HepG2 (cell line): ENCODE measurements around the gene ZNF853. TPM values are rescaled to one million over a fixed set of nuclear protein-coding genes. Genes with fewer than 3 reads are reported as not detected.

Source experiments
- CHD2 ChIP-seq: IDR thresholded peaks from 2 replicates; pipeline ENCODE4 v1.6.1; 2011; ENCODE audit warnings: low read depth, low read length, improper control_type of control experiment
- EHMT2 ChIP-seq: fragments of 200-600 bp; sonication (generic); IDR thresholded peaks from 2 replicates; pipeline ENCODE4 v1.7.0; 2017; ENCODE audit warnings: antibody characterized with exemption, low read depth, low read length, borderline replicate concordance
- KDM5A ChIP-seq: fragments of 200-600 bp; sonication (generic); IDR thresholded peaks from 2 replicates; pipeline ENCODE4 v1.7.0; 2018; ENCODE audit warnings: antibody characterized with exemption, mild to moderate bottlenecking, low read length, borderline replicate concordance
- PAWR ChIP-seq: sonication (generic); formaldehyde crosslinking; IDR thresholded peaks from 2 replicates; pipeline ENCODE4 v1.4.0; 2020; ENCODE audit warnings: missing genetic modification reagents, mild to moderate bottlenecking, borderline replicate concordance
- PPARG ChIP-seq: conservative IDR thresholded peaks from 2 replicates; pipeline ENCODE4 v1.6.1; 2016; ENCODE audit warnings: missing biosample characterization, missing genetic modification reagents
- SAFB2 ChIP-seq: sonication (generic); formaldehyde crosslinking; IDR thresholded peaks from 2 replicates; pipeline ENCODE4 v1.5.1; 2020; ENCODE audit warnings: missing genetic modification reagents, low read depth, mild to moderate bottlenecking, borderline replicate concordance
- TCF12 ChIP-seq, 2 experiments: fragments of 450-650 bp in 1 of 2; sonication (generic) in 1 of 2; formaldehyde crosslinking in 1 of 2; IDR thresholded peaks; 2 replicates each; pipeline versions ENCODE4 v1.6.1 to v1.8.0; 2017 to 2022; ENCODE audit warnings: antibody characterized with exemption in 1 of 2, mild to moderate bottlenecking in 1 of 2, missing genetic modification reagents in 1 of 2, moderate library complexity in 1 of 2
- TFE3 ChIP-seq: IDR thresholded peaks from 2 replicates; pipeline ENCODE4 v1.6.1; 2016
- UBTF ChIP-seq: sonication (generic); formaldehyde crosslinking; IDR thresholded peaks from 2 replicates; pipeline ENCODE4 v1.4.0; 2020; ENCODE audit warnings: mild to moderate bottlenecking, missing genetic modification reagents
- ZBTB40 ChIP-seq, 2 experiments: fragments of 450-650 bp in 1 of 2; sonication (generic) in 1 of 2; formaldehyde crosslinking in 1 of 2; IDR thresholded peaks; 2 replicates each; pipeline versions ENCODE4 v1.6.1 to v1.8.0; 2016 to 2022; ENCODE audit warnings: antibody characterized with exemption in 1 of 2, mild to moderate bottlenecking in 1 of 2, missing genetic modification reagents in 1 of 2
- ZNF20 ChIP-seq: sonication (generic); formaldehyde crosslinking; IDR thresholded peaks from 2 replicates; pipeline ENCODE4 v1.4.0; 2020; ENCODE audit warnings: mild to moderate bottlenecking, moderate library complexity, missing genetic modification reagents
- ZNF484 ChIP-seq: sonication (generic); formaldehyde crosslinking; IDR thresholded peaks from 2 replicates; pipeline ENCODE4 v1.5.1; 2020; ENCODE audit warnings: mild to moderate bottlenecking, low read depth, missing genetic modification reagents, borderline replicate concordance
- ZNF841 ChIP-seq: sonication (generic); formaldehyde crosslinking; IDR thresholded peaks from 2 replicates; pipeline ENCODE4 v1.8.1; 2023; ENCODE audit warnings: missing genetic modification reagents, borderline replicate concordance
- ZSCAN22 ChIP-seq: sonication (generic); formaldehyde crosslinking; IDR thresholded peaks from 2 replicates; pipeline ENCODE4 v1.4.0; 2020; ENCODE audit warnings: mild to moderate bottlenecking, missing genetic modification reagents
- polyA plus RNA-seq, 8 experiments: library from polyadenylated mRNA; depleted of rRNA in 3 of 8; stranded (reverse) in 7 of 8; unstranded in 1 of 8; fragments of >200 nt; fragmentation: Illumina TruSeq in 4 of 8; extraction: Trizol in 4 of 8; gene quantifications; 2 replicates each; pipeline versions ENCODE4 v1.2.1 to v1.2.3, GENCODE V29; 2011 to 2016; ENCODE audit warnings: low read depth in 4 of 8, missing spikeins in 1 of 8, mixed read lengths in 1 of 8; ENCODE audit not compliant: insufficient read depth in 1 of 8
- total RNA-seq, 5 experiments: library from RNA; depleted of rRNA; stranded (reverse); fragments of >200 nt; fragmentation: Illumina TruSeq; extraction: Trizol; gene quantifications; 2 replicates each; pipeline ENCODE4 v1.2.3, GENCODE V29; 2016; ENCODE audit warnings: low read depth in 1 of 5

ZNF853 gene
- total and polyA plus RNA-seq, 2 of the 13 experiments (the other 11 are each of a cell fraction or from before 2014, with no cell fraction given): 2.1 to 6.2 TPM

GRCh38 chr7:6589829-6590644, 25.4 kb upstream of the ZNF853 start, which contains the start of gene INTS15 (continued):
- TF ChIP-seq TCF12 (IDR thresholded peaks at IDR 0.05): no peak
- peak; percentile 81; the same call in 1 of the 2 replicates for TF ChIP-seq TCF12 (CRISPR knock-in tag; IDR thresholded peaks at IDR 0.05)
- TF ChIP-seq EHMT2: no peak
- no peak for TF ChIP-seq TFE3 (CRISPR knock-in tag)
- TF ChIP-seq UBTF: peak; percentile 93
- no peak for TF ChIP-seq CHD2
- TF ChIP-seq ZNF484 (CRISPR knock-in tag): no peak
- peak; percentile 65; the same call in 1 of the 2 replicates for TF ChIP-seq KDM5A
- TF ChIP-seq ZBTB40 (IDR thresholded peaks at IDR 0.05): no peak
- peak; percentile 69 for TF ChIP-seq ZBTB40 (CRISPR knock-in tag; IDR thresholded peaks at IDR 0.05)
- no peak for TF ChIP-seq ZNF20 (CRISPR knock-in tag)
- no peak for TF ChIP-seq PAWR (CRISPR knock-in tag)
- TF ChIP-seq ZSCAN22 (CRISPR knock-in tag): no peak
- TF ChIP-seq PPARG: no peak
- peak; percentile 69; the same call in 1 of the 2 replicates for TF ChIP-seq SAFB2
- no peak for TF ChIP-seq ZNF841 (CRISPR knock-in tag)
